Erythroblast (primary cell): Measurements from ENCODE around the gene STK4.

ENCODE experiments used
- GATA1 ChIP-seq: IDR thresholded peaks from 2 replicates; pipeline ENCODE4 v1.6.1; 2011; ENCODE audit warnings: low read depth, mild to moderate bottlenecking, control low read depth, low read length, moderate library complexity
- POLR2A ChIP-seq: IDR thresholded peaks from 2 replicates; pipeline ENCODE4 v1.6.1; 2011; ENCODE audit warnings: mild to moderate bottlenecking, low read length

- TF ChIP-seq POLR2A (no peak), GATA1 (no peak)
Observed at GRCh38 chr20:45128099-45128498, 161.8 kb downstream of the STK4 start.
